ENCODE data around the gene TPRX1.

The TPRX1 gene

DNA sequence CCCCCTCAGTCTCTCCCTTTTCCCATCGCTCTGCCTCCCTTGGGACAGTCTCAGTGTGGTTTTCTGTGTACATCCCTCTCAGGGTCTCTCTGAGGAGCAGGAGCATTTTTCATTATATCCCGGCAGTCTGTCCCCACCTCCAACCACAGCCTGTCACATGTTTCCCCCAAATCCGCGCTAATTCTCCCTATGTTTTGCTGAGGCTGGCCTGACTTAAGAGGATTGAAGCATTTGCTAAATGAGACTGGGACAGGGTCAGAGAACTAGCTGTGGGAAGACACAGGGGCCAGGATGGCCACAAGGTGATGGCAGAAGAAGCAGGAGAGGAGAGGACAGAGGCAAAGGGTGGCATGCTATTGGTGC, 5.5 kb downstream of the TPRX1 start:
- POLR2A ChIA-PET, result interaction anchor here (0.6 kb wide), 1 partner anchor 27 kb away, joined by 4 read pairs; no protein-coding TSS in a partner anchor
- Histone ChIP-seq H3K27ac (ENCODE audit: extremely low read depth, low read depth, low read length) (no peak overlapping the region), H3K4me3 (ENCODE audit: low read depth, low read length) (no peak overlapping the region), H3K36me3 (ENCODE audit: control insufficient read depth in 2 of 2, insufficient read depth in 1 of 2, low read length in 2 of 2) (no peaks in the 10 kb centered on the region), H3K9me3 (ENCODE audit: control insufficient read depth, insufficient read depth, low read depth, low read length) (no peaks in the 10 kb centered on the region), H3K4me1 (ENCODE audit: control insufficient read depth, insufficient read depth, low read length) (no peaks in the 10 kb centered on the region)
- CTCF ChIA-PET, result interaction anchor here (1.1 to 3.0 kb wide), 3 partner anchors 8 to 86 kb away, joined by 3 to 14 read pairs (median 5); partner anchors contain the start of gene EHD2
- TF ChIP-seq, protein P1, sequence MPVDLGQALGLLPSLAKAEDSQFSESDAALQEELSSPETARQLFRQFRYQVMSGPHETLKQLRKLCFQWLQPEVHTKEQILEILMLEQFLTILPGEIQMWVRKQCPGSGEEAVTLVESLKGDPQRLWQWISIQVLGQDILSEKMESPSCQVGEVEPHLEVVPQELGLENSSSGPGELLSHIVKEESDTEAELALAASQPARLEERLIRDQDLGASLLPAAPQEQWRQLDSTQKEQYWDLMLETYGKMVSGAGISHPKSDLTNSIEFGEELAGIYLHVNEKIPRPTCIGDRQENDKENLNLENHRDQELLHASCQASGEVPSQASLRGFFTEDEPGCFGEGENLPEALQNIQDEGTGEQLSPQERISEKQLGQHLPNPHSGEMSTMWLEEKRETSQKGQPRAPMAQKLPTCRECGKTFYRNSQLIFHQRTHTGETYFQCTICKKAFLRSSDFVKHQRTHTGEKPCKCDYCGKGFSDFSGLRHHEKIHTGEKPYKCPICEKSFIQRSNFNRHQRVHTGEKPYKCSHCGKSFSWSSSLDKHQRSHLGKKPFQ (tag by site-specific recombination; IDR thresholded peaks at IDR 0.05), result no peak
- TF ChIP-seq ZNF596 (tag by site-specific recombination; IDR thresholded peaks at IDR 0.05) (no peak), BCL11A (tag by site-specific recombination; IDR thresholded peaks at IDR 0.05; ENCODE audit: low read depth) (no peak), ZNF155 (tag by site-specific recombination; IDR thresholded peaks at IDR 0.05) (no peak), ZNF311 (tag by site-specific recombination; IDR thresholded peaks at IDR 0.05; ENCODE audit: borderline replicate concordance) (no peak), ZNF571 (tag by site-specific recombination; IDR thresholded peaks at IDR 0.05) (no peak), ZNF280C (tag by site-specific recombination; IDR thresholded peaks at IDR 0.05) (no peak), ZEB2 (tag by site-specific recombination; IDR thresholded peaks at IDR 0.05) (no peak), ZNF777 (tag by site-specific recombination; IDR thresholded peaks at IDR 0.05; ENCODE audit: borderline replicate concordance) (no peak), ZNF76 (tag by site-specific recombination; IDR thresholded peaks at IDR 0.05; ENCODE audit: borderline replicate concordance, low read depth) (no peak)

DNA sequence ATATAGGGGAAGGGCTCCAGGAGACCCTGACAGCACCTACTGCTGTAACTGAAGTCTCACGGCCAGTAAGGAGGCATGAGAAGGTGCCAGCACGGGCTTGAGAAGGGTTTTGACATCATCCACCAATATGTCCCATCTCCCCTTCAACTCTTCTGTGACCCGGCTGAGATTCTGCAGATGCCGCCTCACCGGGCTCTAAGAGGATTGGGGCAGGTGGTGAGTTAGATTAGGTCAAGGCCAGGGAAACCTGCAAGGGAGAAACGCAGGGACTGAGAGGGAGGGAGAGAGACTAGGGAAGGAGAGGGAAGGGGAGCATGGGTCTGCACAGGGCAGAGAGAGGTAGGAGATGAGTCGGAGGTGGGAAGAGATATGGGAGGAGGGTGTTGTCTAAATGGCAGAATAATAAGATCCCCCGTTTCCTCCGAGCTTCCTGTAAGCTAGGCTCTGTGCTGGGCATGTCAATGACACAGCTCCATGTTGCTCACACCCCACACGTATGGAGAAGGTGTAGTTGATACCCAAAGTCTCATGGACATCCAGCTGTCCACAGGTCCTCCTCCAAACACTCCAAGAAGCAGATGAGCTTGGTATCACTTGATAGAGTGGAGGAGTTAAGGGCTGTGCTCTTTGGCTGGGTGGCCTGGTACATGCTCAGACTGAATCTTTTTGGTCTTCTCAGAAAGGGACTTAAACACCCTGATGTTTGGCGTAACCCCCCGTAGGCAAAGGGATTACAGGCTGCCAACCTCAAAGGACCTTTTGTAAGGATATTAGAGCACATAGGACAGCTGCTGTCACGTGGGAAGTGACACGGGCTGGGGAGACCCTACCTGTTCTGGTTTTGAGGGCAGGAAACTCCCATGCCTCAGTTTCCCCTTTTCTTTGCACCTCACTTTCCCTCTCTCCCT, 6.1 kb downstream of the TPRX1 start:
- ChIA-PET CTCF (interaction anchor here (0.7 to 4.8 kb wide), 4 partner anchors 9 to 314 kb away, joined by 3 to 30 read pairs (median 8); partner anchors contain the start of gene EHD2), POLR2A (no interaction called here)
- H3K4me3 ChIP-seq (ENCODE audit: low read depth, low read length), result no peak overlapping the region
- no peak for TF ChIP-seq ZNF248 (tag by site-specific recombination; IDR thresholded peaks at IDR 0.05)
- TF ChIP-seq PRDM4 (tag by site-specific recombination; IDR thresholded peaks at IDR 0.05), result no peak
- no peak for TF ChIP-seq FEZF1 (tag by site-specific recombination; IDR thresholded peaks at IDR 0.05)
- no peak for TF ChIP-seq RBAK (tag by site-specific recombination; IDR thresholded peaks at IDR 0.05)
- no peak for TF ChIP-seq ZBTB48 (tag by site-specific recombination; IDR thresholded peaks at IDR 0.05)
- no peak for TF ChIP-seq ZNF623 (tag by site-specific recombination; IDR thresholded peaks at IDR 0.05)
- TF ChIP-seq GLI2 (tag by site-specific recombination; IDR thresholded peaks at IDR 0.05; ENCODE audit: borderline replicate concordance, low read depth), result no peak
- TF ChIP-seq ZNF560 (tag by site-specific recombination; IDR thresholded peaks at IDR 0.05; ENCODE audit: borderline replicate concordance), result no peak
- TF ChIP-seq ZNF174 (tag by site-specific recombination; IDR thresholded peaks at IDR 0.05), result no peak
- TF ChIP-seq ZNF26 (tag by site-specific recombination; IDR thresholded peaks at IDR 0.05), result no peak
- no peak for TF ChIP-seq ZIC2 (tag by site-specific recombination; IDR thresholded peaks at IDR 0.05)
- TF ChIP-seq, protein P2, sequence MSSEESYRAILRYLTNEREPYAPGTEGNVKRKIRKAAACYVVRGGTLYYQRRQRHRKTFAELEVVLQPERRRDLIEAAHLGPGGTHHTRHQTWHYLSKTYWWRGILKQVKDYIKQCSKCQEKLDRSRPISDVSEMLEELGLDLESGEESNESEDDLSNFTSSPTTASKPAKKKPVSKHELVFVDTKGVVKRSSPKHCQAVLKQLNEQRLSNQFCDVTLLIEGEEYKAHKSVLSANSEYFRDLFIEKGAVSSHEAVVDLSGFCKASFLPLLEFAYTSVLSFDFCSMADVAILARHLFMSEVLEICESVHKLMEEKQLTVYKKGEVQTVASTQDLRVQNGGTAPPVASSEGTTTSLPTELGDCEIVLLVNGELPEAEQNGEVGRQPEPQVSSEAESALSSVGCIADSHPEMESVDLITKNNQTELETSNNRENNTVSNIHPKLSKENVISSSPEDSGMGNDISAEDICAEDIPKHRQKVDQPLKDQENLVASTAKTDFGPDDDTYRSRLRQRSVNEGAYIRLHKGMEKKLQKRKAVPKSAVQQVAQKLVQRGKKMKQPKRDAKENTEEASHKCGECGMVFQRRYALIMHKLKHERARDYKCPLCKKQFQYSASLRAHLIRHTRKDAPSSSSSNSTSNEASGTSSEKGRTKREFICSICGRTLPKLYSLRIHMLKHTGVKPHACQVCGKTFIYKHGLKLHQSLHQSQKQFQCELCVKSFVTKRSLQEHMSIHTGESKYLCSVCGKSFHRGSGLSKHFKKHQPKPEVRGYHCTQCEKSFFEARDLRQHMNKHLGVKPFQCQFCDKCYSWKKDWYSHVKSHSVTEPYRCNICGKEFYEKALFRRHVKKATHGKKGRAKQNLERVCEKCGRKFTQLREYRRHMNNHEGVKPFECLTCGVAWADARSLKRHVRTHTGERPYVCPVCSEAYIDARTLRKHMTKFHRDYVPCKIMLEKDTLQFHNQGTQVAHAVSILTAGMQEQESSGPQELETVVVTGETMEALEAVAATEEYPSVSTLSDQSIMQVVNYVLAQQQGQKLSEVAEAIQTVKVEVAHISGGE (tag by site-specific recombination; conservative IDR thresholded peaks at IDR 0.05; ENCODE audit: low read depth), result no peak
- no peak for TF ChIP-seq ZFP37 (tag by site-specific recombination; IDR thresholded peaks at IDR 0.05)

More for the DNA sequence above, 6.1 kb downstream of the TPRX1 start:
- Histone ChIP-seq H3K27ac (ENCODE audit: extremely low read depth, low read depth, low read length) (no peak overlapping the region), H3K36me3 (ENCODE audit: control insufficient read depth in 2 of 2, insufficient read depth in 1 of 2, low read length in 2 of 2) (no peaks in the 10 kb centered on the region), H3K9me3 (ENCODE audit: control insufficient read depth, insufficient read depth, low read depth, low read length) (no peaks in the 10 kb centered on the region), H3K4me1 (ENCODE audit: control insufficient read depth, insufficient read depth, low read length) (no peaks in the 10 kb centered on the region)
